ENCODE measurements around the gene TNRC6C. TPM values are rescaled to one million over a fixed set of nuclear protein-coding genes. Genes with fewer than 3 reads are reported as not detected.

Gene TNRC6C
- total and polyA plus RNA-seq, 9 of the 15 experiments (the other 6 are each of a cell fraction or from before 2014, with no cell fraction given) = 0.20 to 4.9 (median 2.3) TPM

DNA sequence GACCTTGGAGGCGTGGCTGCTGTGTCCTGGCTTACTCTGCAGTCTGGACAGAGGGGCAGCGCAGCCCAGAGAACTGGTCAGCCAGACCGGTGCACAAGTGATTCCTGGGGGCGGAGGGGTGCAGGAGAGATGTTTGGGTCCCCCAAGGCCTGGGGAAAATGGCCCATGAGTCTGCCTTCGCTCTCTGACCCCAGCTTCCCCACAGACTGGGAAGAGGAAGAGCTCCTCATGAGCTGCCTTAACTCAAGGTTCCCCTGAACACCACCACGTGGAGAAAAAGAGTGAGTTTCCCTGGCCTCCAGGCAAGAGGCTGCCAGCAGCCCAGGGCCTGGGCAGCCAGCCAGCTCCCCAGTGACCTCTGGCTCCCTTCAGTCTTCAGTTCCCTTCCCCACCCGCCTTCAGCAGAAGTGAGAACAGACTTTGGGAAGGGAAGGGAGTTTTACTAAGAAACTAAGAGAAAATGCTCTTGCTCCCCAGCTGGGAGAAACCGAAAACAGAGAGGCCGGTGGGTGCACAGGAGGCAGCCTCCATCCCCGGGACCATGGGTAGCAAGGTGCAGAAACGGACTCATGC is 185.7 kb downstream of the TNRC6C start:
- no peaks in the 10 kb centered on the region for H3K9me3 ChIP-seq (replicated peaks; ENCODE audit: control insufficient read depth, insufficient read depth, low read depth, low read length)
- peak overlapping the region; percentile 87 for H2AFZ ChIP-seq (ENCODE audit: low read depth, low read length)
- H4K20me1 ChIP-seq (replicated peaks; ENCODE audit: control insufficient read depth, insufficient read depth, low read length) = no peaks in the 10 kb centered on the region
- peak; percentile 12 for ATAC-seq
- peak overlapping the region; percentile 72 to 87 for H3K9ac ChIP-seq (ENCODE audit: insufficient read depth in 1 of 2, low read depth in 2 of 2, low read length in 2 of 2)
- peak overlapping the region; percentile 74 for H3K27ac ChIP-seq (ENCODE audit: extremely low read depth, low read depth, low read length)
- H3K36me3 ChIP-seq (ENCODE audit: control insufficient read depth, insufficient read depth, low read length) = no peaks in the 10 kb centered on the region
- intact Hi-C loops (cut with micrococcal nuclease) (loop anchor here (5.0 kb wide), 1 partner anchor 33 kb away; no protein-coding TSS in a partner anchor), in situ Hi-C loops (cut with MboI) (no loop called here)
- BruUV-seq (replicated peaks) = no TSS peak
- peaks cover 2% of the 10 kb centered on the region for H3K9me1 ChIP-seq (ENCODE audit: control insufficient read depth, insufficient read depth, low read length)
- H3K27me3 ChIP-seq (ENCODE audit: control insufficient read depth in 2 of 2, insufficient read depth in 2 of 2, low read length in 2 of 2) = no peaks in the 10 kb centered on the region
- H3K4me2 ChIP-seq (ENCODE audit: insufficient read depth, low read length) = peak overlapping the region; percentile 89
- DNase-seq (ENCODE audit: extremely low read depth in 1 of 4, low spot score in 3 of 4) = peak in 3 of 4 experiments; percentile 37 to 92 (median 59)
- H3K79me2 ChIP-seq (ENCODE audit: control insufficient read depth, insufficient read depth, low read length) = peaks cover 33% of the 10 kb centered on the region
- H3K4me1 ChIP-seq (replicated peaks in 1 of 2; ENCODE audit: control insufficient read depth in 2 of 2, insufficient read depth in 2 of 2, low read length in 2 of 2) = peaks cover 61 to 96% of the 10 kb centered on the region in 2 experiments
- ChIA-PET POLR2A (interaction anchor here (0.7 to 1.4 kb wide), 2 partner anchors 42 to 44 kb away, joined by 3 to 4 read pairs; no protein-coding TSS in a partner anchor), CTCF (ENCODE audit: low intra/inter-chr PET ratio) (no interaction called here)
- peak; percentile 95 for FAIRE-seq
- 21% methylated on average over 10 of the region's 11 CpGs for WGBS (ENCODE audit: insufficient coverage, low coverage, missing lambda C conversion rate)
- no peak overlapping the region for H3K4me3 ChIP-seq
- TF ChIP-seq RBBP5 (IDR thresholded peaks at IDR 0.05; ENCODE audit: borderline replicate concordance, insufficient read depth, low read length, poor library complexity, severe bottlenecking) (peak; percentile 68), ZNF124 (CRISPR knock-in tag; IDR thresholded peaks at IDR 0.05) (no peak), ZNF592 (IDR thresholded peaks at IDR 0.05) (peak; percentile 90), NR2F6 (CRISPR knock-in tag; IDR thresholded peaks at IDR 0.05) (no peak), ESRRA (IDR thresholded peaks at IDR 0.05; ENCODE audit: borderline replicate concordance, low read depth) (peak; percentile 72), CREB3 (tag; conservative IDR thresholded peaks at IDR 0.05; ENCODE audit: low read depth) (no peak; the same call in 1 of the 2 replicates), SNRNP70 (optimal IDR thresholded peaks at IDR 0.05; ENCODE audit: low read depth, low read length) (no peak)
